ENCODE data around the gene HOXA4.
A peak's percentile ranks its signal among the peaks of the same experiment; 100 is the strongest.

The HOXA4 gene

GRCh38 chr7:27113991-27114769 lies 16.4 kb downstream of the HOXA4 start:
- TF ChIP-seq, protein P1, sequence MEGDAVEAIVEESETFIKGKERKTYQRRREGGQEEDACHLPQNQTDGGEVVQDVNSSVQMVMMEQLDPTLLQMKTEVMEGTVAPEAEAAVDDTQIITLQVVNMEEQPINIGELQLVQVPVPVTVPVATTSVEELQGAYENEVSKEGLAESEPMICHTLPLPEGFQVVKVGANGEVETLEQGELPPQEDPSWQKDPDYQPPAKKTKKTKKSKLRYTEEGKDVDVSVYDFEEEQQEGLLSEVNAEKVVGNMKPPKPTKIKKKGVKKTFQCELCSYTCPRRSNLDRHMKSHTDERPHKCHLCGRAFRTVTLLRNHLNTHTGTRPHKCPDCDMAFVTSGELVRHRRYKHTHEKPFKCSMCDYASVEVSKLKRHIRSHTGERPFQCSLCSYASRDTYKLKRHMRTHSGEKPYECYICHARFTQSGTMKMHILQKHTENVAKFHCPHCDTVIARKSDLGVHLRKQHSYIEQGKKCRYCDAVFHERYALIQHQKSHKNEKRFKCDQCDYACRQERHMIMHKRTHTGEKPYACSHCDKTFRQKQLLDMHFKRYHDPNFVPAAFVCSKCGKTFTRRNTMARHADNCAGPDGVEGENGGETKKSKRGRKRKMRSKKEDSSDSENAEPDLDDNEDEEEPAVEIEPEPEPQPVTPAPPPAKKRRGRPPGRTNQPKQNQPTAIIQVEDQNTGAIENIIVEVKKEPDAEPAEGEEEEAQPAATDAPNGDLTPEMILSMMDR (IDR thresholded peaks at IDR 0.05; ENCODE audit: low read depth, low read length, missing control alignments), result no peak
- DNase-seq, result no peak
- in situ Hi-C loops (cut with HindIII; ENCODE audit: low pct_ligation_motif_present, low sequenced_read_pairs), result no loop called here
- peak overlapping the region; percentile 57 for H3K4me3 ChIP-seq (ENCODE audit: low read depth, low read length)
- peaks cover 92% of the 10 kb centered on the region for H3K27me3 ChIP-seq (replicated peaks)
- no peaks in the 10 kb centered on the region for H3K36me3 ChIP-seq (replicated peaks)
- no peak overlapping the region for H3K27ac ChIP-seq

- H3K4me3 ChIP-seq (ENCODE audit: low read depth, low read length), result peak overlapping the region; percentile 57
- TF ChIP-seq, protein P1 (IDR thresholded peaks at IDR 0.05; ENCODE audit: low read depth, low read length, missing control alignments), result no peak
- H3K36me3 ChIP-seq (replicated peaks), result no peaks in the 10 kb centered on the region
- DNase-seq, result no peak
- no peak overlapping the region for H3K27ac ChIP-seq
- H3K27me3 ChIP-seq (replicated peaks), result peaks cover 93% of the 10 kb centered on the region
- in situ Hi-C loops (cut with HindIII; ENCODE audit: low pct_ligation_motif_present, low sequenced_read_pairs), result no loop called here
Measured at GRCh38 chr7:27112955-27113949, 17.3 kb downstream of the HOXA4 start.

- DNase-seq, result no peak
- in situ Hi-C loops (cut with HindIII; ENCODE audit: low pct_ligation_motif_present, low sequenced_read_pairs), result no loop called here
- Histone ChIP-seq H3K27me3 (replicated peaks) (peaks cover 93% of the 10 kb centered on the region), H3K27ac (no peak overlapping the region), H3K36me3 (replicated peaks) (no peaks in the 10 kb centered on the region), H3K4me3 (ENCODE audit: low read depth, low read length) (peak overlapping the region; percentile 57)
- TF ChIP-seq, protein P1 (IDR thresholded peaks at IDR 0.05; ENCODE audit: low read depth, low read length, missing control alignments), result no peak
Measured at GRCh38 chr7:27112361-27112760, 18.2 kb downstream of the HOXA4 start.

DNA sequence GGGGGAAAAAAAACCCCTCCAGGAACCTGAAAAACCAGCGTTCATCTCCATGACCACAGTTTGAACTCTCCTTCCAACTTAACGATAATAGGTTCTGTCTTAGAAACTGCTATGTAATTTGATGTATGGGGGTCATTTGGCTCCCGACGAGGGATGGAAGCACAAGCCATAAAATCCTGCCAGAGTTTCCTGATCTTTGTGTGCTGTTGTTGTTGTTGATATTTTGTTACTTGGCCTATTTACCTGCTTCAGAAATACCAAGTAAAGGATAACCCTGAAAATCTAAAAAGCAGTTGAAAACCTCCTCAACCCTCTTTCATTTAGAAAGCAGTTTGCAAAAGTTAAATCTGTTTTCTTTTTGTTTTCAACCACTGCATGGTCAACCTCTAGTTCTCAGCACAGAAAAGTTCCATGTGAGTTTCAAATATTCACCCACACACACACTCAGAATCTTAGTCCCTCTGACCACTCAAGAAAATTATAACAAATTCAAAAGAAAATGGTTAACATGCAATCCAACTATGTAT lies 18.7 kb downstream of the HOXA4 start:
- TF ChIP-seq, protein P1 (IDR thresholded peaks at IDR 0.05; ENCODE audit: low read depth, low read length, missing control alignments), result no peak
- H3K27ac ChIP-seq, result no peak overlapping the region
- in situ Hi-C loops (cut with HindIII; ENCODE audit: low pct_ligation_motif_present, low sequenced_read_pairs), result no loop called here
- H3K4me3 ChIP-seq (ENCODE audit: low read depth, low read length), result peak overlapping the region; percentile 57
- no peak for DNase-seq
- H3K27me3 ChIP-seq (replicated peaks), result peaks cover 91% of the 10 kb centered on the region
- no peaks in the 10 kb centered on the region for H3K36me3 ChIP-seq (replicated peaks)

GRCh38 chr7:27111042-27111750 lies 19.4 kb downstream of the HOXA4 start:
- peaks cover 91% of the 10 kb centered on the region for H3K27me3 ChIP-seq (replicated peaks)
- TF ChIP-seq, protein P1 (IDR thresholded peaks at IDR 0.05; ENCODE audit: low read depth, low read length, missing control alignments), result no peak
- no peak overlapping the region for H3K27ac ChIP-seq
- in situ Hi-C loops (cut with HindIII; ENCODE audit: low pct_ligation_motif_present, low sequenced_read_pairs), result no loop called here
- no peak for DNase-seq
- no peaks in the 10 kb centered on the region for H3K36me3 ChIP-seq (replicated peaks)
- H3K4me3 ChIP-seq (ENCODE audit: low read depth, low read length), result peak overlapping the region; percentile 30
